Measurements from ENCODE around the gene NRG2. TPM values are rescaled to one million over a fixed set of nuclear protein-coding genes. Genes with fewer than 3 reads are reported as not detected.

The NRG2 gene
- total RNA-seq, 2 experiments from 2014 or later: 0.11 to 0.14 TPM

DNA sequence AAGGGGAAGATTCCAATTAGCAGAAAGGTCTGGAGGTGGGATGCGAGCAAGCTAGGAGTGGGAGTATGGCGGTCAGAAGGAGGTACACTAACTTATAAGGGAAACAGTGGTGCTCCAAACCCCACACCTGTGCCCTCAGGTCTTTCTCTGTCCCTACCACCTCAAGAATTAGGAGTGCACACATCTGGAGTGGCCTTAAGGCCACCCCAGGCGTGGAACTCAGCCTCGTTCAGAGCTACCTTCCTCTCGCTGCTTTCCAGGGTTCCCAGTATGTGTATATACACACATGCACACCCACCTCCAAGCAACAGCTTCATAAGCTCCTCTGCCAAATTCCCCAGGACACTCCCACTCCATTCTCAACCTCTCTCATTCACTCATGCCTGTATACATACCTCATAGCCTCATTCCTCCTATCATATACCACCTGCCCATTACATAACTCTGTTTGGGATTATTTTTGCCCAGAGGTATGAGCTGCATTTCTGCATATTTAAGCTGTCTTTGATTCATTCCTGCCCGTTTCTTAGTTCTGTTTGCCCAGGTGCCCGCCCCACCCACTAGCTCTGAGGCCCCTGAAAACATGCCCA, 128.8 kb downstream of the NRG2 start:
- DNase-seq (no peak), ATAC-seq (no peak)
- H3K27ac Mint-ChIP-seq: no peak overlapping the region
- no peak overlapping the region for H3K4me3 Mint-ChIP-seq
- ChIA-PET POLR2A (interaction anchor here (0.9 kb wide), 1 partner anchor 116 kb away, joined by 3 read pairs; no protein-coding TSS in a partner anchor), CTCF (interaction anchor here (1.1 to 3.1 kb wide), 2 partner anchors 50 to 55 kb away, joined by 3 to 17 read pairs; no protein-coding TSS in a partner anchor)
- H3K27me3 Mint-ChIP-seq: peaks cover 9% of the 10 kb centered on the region
- no peaks in the 10 kb centered on the region for H3K9me3 Mint-ChIP-seq (ENCODE audit: low read depth)
- intact Hi-C loops (cut with DNase I, micrococcal nuclease): no loop called here
- H3K36me3 Mint-ChIP-seq (ENCODE audit: low read depth): no peaks in the 10 kb centered on the region
- H3K4me1 Mint-ChIP-seq: no peaks in the 10 kb centered on the region

DNA sequence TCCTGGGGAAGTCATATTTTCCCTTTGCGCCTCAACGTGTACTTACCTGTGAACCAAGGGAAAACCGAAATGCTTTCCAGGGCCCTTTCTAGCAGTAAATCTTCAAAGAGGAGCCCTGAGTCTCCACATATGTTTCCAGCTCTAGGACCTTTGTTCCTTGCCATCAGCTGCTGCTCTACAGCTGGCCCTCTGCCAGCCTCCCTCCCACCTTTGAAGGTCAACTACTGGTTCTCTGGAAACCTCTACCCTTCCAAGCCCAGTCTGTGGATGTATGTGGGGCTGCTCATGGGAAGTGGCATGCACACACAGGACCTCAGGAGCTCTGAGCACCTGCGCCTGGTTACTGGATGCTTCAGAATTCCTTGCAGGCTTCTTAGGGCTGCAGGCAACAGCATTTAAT, 130.3 kb downstream of the NRG2 start:
- no peaks in the 10 kb centered on the region for H3K9me3 Mint-ChIP-seq (ENCODE audit: low read depth)
- CTCF ChIA-PET: interaction anchor here (0.8 to 3.1 kb wide), 3 partner anchors 56 to 243 kb away, joined by 3 to 17 read pairs (median 3); no protein-coding TSS in a partner anchor
- H3K27me3 Mint-ChIP-seq: peaks cover 9% of the 10 kb centered on the region
- H3K4me1 Mint-ChIP-seq: no peaks in the 10 kb centered on the region
- ATAC-seq (no peak), DNase-seq (no peak)
- no peak overlapping the region for H3K4me3 Mint-ChIP-seq
- intact Hi-C loops (cut with DNase I, micrococcal nuclease): no loop called here
- H3K27ac Mint-ChIP-seq: no peak overlapping the region
- POLR2A ChIA-PET: no interaction called here
- no peaks in the 10 kb centered on the region for H3K36me3 Mint-ChIP-seq (ENCODE audit: low read depth)

DNA sequence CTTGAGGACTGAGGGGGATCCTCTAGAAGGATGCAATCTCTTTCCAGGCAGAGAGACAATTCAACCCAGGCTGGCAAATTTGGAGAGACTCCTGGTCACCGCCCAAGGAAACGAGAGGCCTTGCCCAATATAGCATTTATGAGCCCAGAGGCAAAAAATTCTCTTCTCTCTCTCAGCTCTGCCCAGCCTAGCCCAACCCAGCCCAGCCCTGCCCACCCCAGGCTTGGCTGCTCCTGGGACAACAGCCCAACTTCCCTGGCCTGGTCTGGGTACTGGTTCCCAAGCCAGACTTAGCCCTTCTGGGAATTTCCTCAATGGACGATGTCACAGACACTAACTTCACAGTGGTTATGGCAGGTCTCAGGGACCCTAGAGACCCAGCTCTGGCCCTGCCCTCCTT, 130.9 kb downstream of the NRG2 start:
- no peaks in the 10 kb centered on the region for H3K36me3 Mint-ChIP-seq (ENCODE audit: low read depth)
- no peak for ATAC-seq
- no peak overlapping the region for H3K4me3 Mint-ChIP-seq
- H3K9me3 Mint-ChIP-seq (ENCODE audit: low read depth): no peaks in the 10 kb centered on the region
- CTCF ChIA-PET: interaction anchor here (0.8 to 3.1 kb wide), 3 partner anchors 57 to 242 kb away, joined by 3 to 17 read pairs (median 3); no protein-coding TSS in a partner anchor
- no peaks in the 10 kb centered on the region for H3K4me1 Mint-ChIP-seq
- H3K27me3 Mint-ChIP-seq: peaks cover 9% of the 10 kb centered on the region
- no peak overlapping the region for H3K27ac Mint-ChIP-seq
- intact Hi-C loops (cut with DNase I, micrococcal nuclease): no loop called here
- no peak for DNase-seq
- POLR2A ChIA-PET: no interaction called here

DNA sequence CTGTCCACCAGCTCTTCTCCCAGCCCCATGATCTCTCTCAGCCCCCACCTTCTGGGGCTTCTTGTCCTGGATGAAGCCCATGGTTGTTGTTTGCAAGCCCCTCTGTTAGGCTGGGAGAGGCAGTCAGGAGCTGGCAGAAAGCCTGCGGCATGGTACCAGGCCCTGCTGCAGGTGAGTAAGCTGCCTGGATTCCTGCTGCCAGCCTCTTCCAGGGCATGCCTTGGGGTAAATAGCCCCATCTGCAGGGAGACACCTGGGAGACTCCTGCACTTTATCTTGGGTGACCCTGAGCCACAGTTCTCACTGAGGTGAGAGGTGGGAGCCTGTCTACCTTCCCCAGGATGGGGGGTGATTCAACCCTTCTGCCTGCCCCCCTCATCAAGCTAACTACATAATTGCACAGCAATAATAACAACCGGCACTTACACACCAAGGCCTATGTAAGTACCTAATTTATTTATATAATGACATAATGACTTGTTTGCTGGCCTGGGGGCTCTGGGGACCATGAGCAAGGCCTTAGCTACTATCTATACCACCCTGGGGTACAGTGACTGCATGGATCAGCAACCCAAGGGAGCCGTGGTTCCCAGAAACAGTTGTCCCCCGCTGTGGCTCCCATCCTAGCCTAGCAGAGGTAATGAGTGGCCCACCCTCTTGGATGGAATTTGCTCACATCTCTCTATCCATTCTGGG, 131.5 kb downstream of the NRG2 start:
- Mint-ChIP-seq H3K27ac (no peak overlapping the region), H3K27me3 (peaks cover 9% of the 10 kb centered on the region), H3K36me3 (ENCODE audit: low read depth) (no peaks in the 10 kb centered on the region), H3K4me3 (no peak overlapping the region), H3K4me1 (no peaks in the 10 kb centered on the region), H3K9me3 (ENCODE audit: low read depth) (no peaks in the 10 kb centered on the region)
- no peak for ATAC-seq
- intact Hi-C loops (cut with DNase I, micrococcal nuclease): no loop called here
- DNase-seq: no peak
- ChIA-PET CTCF (interaction anchor here (0.7 to 0.8 kb wide), 3 partner anchors 57 to 241 kb away, joined by 3 read pairs; no protein-coding TSS in a partner anchor), POLR2A (no interaction called here)

DNA sequence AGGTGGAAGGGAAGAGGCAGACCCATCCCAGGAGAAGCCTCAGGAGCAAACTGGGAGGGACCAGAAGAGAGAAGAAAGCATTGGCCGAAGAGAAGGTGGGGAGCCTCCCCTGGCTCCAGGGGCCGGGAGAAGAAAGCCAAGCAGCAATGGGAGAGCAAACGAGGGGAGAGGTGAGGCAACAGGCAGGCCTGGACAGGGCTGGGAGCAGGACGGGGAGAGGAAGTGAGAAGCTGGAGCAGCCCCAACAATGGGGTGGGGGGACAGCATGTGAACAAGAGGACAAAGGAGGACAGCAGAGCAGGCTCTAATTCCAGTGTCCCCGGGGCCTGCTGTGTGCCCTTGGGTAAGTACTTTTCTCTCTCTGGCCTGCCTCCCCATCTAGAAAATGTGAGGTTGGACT, 132.2 kb downstream of the NRG2 start:
- intact Hi-C loops (cut with DNase I, micrococcal nuclease): no loop called here
- Mint-ChIP-seq H3K4me3 (no peak overlapping the region), H3K27ac (no peak overlapping the region), H3K4me1 (no peaks in the 10 kb centered on the region), H3K9me3 (ENCODE audit: low read depth) (no peaks in the 10 kb centered on the region), H3K36me3 (ENCODE audit: low read depth) (no peaks in the 10 kb centered on the region), H3K27me3 (peaks cover 9% of the 10 kb centered on the region)
- ChIA-PET CTCF (interaction anchor here (1.2 kb wide), 1 partner anchor 15 kb away, joined by 3 read pairs; no protein-coding TSS in a partner anchor), POLR2A (no interaction called here)
- no peak for ATAC-seq
- no peak for DNase-seq

DNA sequence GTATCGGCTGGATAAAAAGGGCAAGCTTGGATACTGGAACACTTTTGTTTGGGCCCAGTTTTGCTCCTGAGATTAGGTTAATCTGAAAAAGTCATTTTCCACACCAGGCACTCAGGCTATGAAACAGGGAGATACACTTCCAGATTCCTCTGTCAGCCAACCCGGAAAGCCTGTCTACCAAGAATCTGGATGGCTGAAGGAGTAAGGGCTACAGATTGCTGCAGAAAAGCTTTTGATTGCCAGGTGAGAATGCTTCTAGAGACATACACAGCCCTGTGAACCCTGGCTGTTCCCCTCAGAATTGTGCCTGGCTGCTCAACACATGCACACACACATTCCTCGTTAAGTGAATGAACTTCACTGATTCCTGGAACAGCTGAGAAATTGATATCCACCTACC, 133.1 kb downstream of the NRG2 start:
- intact Hi-C loops (cut with DNase I, micrococcal nuclease): no loop called here
- H3K27me3 Mint-ChIP-seq: peaks cover 4% of the 10 kb centered on the region
- DNase-seq: no peak
- H3K9me3 Mint-ChIP-seq (ENCODE audit: low read depth): no peaks in the 10 kb centered on the region
- CTCF ChIA-PET: interaction anchor here (0.6 to 1.2 kb wide), 4 partner anchors 8 to 66 kb away, joined by 3 to 4 read pairs (median 3); no protein-coding TSS in a partner anchor
- H3K4me3 Mint-ChIP-seq: no peak overlapping the region
- ATAC-seq: no peak
- no peak overlapping the region for H3K27ac Mint-ChIP-seq
- no peaks in the 10 kb centered on the region for H3K36me3 Mint-ChIP-seq (ENCODE audit: low read depth)
- no peaks in the 10 kb centered on the region for H3K4me1 Mint-ChIP-seq
- POLR2A ChIA-PET: no interaction called here

DNA sequence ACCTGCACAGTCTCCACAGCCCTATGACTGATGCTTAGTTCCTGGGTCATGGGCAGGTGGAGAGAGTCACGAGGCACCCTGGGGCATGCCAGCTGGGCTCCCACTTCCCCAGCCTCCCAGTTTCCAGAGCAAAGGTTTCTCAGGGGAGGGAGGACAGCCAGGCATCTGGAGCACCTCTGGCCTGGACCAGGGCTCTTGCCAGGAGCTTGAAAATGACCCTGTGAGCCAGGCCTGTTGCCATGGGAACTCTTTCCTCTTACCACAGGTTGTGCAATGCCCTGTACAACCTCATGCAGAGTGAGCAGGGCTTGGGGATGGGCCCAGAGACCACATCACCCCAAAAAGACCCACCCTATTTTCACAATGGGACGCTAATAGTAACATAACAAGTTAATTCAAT, 134.3 kb downstream of the NRG2 start:
- ChIA-PET CTCF (interaction anchor here (0.9 to 1.9 kb wide), 2 partner anchors 29 to 61 kb away, joined by 3 to 5 read pairs; no protein-coding TSS in a partner anchor), POLR2A (no interaction called here)
- Mint-ChIP-seq H3K4me3 (no peak overlapping the region), H3K36me3 (ENCODE audit: low read depth) (no peaks in the 10 kb centered on the region), H3K27me3 (peaks cover 4% of the 10 kb centered on the region), H3K4me1 (no peaks in the 10 kb centered on the region), H3K9me3 (ENCODE audit: low read depth) (no peaks in the 10 kb centered on the region), H3K27ac (no peak overlapping the region)
- ATAC-seq: no peak
- DNase-seq: no peak
- intact Hi-C loops (cut with DNase I, micrococcal nuclease): no loop called here

DNA sequence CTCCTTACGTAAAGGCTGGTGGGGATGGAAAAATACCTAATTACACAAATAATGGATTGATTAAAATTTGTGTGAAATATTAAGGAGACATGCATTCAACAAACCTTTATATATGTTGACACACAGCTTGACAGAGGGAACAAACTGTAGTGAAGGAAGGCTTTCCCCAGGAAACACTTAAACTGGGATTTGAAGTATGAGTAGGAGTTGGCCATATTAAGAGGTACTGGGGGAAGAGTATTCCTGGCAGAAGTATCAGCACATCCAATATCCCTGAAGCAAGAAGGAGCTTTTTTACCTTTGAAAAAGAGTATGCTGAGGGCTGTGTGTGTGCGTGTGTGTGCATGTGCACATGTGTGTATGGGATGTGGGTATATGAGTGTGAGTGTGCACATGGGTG, 136.4 kb downstream of the NRG2 start:
- Mint-ChIP-seq H3K4me3 (no peak overlapping the region), H3K27ac (no peak overlapping the region), H3K27me3 (peaks cover 20% of the 10 kb centered on the region), H3K4me1 (no peaks in the 10 kb centered on the region), H3K36me3 (ENCODE audit: low read depth) (no peaks in the 10 kb centered on the region), H3K9me3 (ENCODE audit: low read depth) (no peaks in the 10 kb centered on the region)
- intact Hi-C loops (cut with DNase I, micrococcal nuclease): no loop called here
- ChIA-PET POLR2A (interaction anchor here (0.6 kb wide), 1 partner anchor 100 kb away, joined by 3 read pairs; no protein-coding TSS in a partner anchor), CTCF (interaction anchor here (0.7 kb wide), 1 partner anchor 140 kb away, joined by 3 read pairs; no protein-coding TSS in a partner anchor)
- no peak for ATAC-seq
- no peak for DNase-seq

DNA sequence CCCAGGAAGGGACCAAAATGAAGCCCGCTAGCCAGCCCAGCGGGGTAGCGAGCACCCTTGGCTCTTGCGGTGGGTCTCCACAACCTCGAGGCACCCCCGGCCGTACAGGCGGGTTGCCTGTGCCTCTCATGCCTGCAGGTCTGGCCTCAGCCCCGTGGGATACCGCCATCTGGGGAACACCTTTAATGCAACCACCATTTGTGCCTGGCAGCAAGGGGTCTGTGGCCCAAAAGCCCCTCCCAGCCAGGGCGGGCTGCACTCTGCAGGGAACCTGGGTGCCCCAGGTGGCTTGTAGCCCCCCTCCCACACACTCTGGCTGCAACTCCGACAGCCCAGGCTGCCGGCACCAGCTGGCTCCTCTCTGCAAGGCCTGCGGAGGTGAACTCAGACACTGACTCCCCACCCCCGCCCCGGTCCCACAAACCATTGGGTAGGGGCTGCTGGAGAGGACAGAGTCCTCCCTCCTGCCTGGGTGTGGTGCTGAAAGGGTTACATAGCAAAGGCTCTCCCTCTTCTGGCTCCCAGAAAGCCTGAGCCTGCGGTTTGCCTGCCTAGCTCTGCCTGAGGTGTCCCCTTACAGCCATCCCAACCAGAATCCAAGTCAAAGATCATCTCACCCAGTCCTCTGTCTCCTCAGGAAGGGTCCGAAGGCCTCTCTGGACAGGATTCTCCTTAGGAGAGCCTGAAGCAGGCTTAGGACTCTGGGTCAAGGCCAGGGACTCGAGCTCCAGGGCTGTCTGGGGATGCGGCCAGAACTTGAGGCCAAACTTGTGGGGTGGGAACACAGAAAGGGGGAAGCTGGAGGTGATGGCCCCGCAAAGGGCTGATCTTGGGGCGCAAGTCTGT, 138.1 kb downstream of the NRG2 start:
- intact Hi-C loops (cut with DNase I, micrococcal nuclease): no loop called here
- Mint-ChIP-seq H3K27me3 (peaks cover 21% of the 10 kb centered on the region), H3K27ac (no peak overlapping the region), H3K36me3 (ENCODE audit: low read depth) (no peaks in the 10 kb centered on the region), H3K9me3 (ENCODE audit: low read depth) (no peaks in the 10 kb centered on the region), H3K4me1 (no peaks in the 10 kb centered on the region), H3K4me3 (no peak overlapping the region)
- CTCF ChIA-PET: no interaction called here
- DNase-seq: no peak
- ATAC-seq: no peak
- POLR2A ChIA-PET: no interaction called here

DNA sequence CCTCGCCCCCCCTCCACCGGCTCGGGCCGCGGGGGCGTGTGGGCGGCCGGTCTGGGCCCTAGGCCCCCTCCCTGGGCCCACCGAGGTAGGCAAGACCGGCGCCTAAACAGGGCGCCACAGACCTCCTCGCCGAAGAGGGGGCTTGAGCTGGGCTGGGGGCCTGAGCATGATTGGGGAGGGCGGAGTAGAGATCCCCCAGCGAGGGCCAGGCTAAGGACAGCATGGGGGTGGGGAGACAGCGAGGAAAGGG, 138.6 kb downstream of the NRG2 start:
- ATAC-seq: no peak
- Mint-ChIP-seq H3K36me3 (ENCODE audit: low read depth) (no peaks in the 10 kb centered on the region), H3K27ac (no peak overlapping the region), H3K4me1 (no peaks in the 10 kb centered on the region), H3K27me3 (peaks cover 23% of the 10 kb centered on the region), H3K9me3 (ENCODE audit: low read depth) (no peaks in the 10 kb centered on the region), H3K4me3 (no peak overlapping the region)
- intact Hi-C loops (cut with DNase I, micrococcal nuclease): no loop called here
- DNase-seq: no peak
- ChIA-PET POLR2A (no interaction called here), CTCF (no interaction called here)

DNA sequence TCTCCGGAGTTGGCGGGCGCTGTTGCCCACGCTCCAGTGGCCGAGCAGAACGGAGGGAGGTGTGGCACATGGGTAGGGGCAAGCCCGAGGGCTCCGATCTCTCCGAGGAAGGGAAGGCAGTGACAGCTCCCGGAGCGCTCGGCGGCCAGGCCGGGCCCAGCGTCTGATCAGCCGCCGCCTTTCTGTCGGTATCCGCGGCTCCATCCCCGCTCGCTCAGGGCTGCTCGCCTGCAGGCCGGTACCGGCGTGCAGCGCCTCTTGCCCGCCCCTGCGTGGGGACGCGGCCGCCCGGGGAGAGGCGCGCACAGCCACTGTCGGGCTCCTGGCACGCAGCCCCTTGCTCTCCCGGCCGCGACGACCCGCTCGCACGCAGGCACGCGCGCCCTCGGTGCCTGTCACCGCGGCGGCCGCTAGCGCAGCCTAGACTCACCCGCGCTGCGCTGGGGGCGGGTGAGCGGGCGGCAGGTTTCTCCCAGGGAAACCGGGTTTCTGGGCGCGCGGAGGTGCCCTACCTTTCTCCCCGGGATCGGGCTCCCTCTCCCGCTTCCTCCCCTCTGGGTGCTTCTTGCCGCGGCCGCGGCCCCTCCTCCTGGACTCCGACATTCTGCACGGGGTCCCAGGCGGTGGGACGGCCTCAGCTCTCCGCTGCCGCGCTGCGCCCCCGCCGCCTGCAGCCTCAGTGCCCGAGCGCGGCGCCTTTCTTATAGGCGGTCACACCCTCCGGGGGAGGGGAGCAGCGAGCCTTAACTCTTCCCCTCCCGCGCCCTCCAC, 139.1 kb downstream of the NRG2 start:
- no peaks in the 10 kb centered on the region for H3K9me3 Mint-ChIP-seq (ENCODE audit: low read depth)
- ChIA-PET POLR2A (no interaction called here), CTCF (interaction anchor here (0.7 kb wide), 1 partner anchor 117 kb away, joined by 3 read pairs; no protein-coding TSS in a partner anchor)
- H3K27me3 Mint-ChIP-seq: peaks cover 23% of the 10 kb centered on the region
- no peak overlapping the region for H3K4me3 Mint-ChIP-seq
- ATAC-seq: peak; percentile 71
- H3K4me1 Mint-ChIP-seq: no peaks in the 10 kb centered on the region
- peak; percentile 37 for DNase-seq
- H3K36me3 Mint-ChIP-seq (ENCODE audit: low read depth): no peaks in the 10 kb centered on the region
- no peak overlapping the region for H3K27ac Mint-ChIP-seq
- intact Hi-C loops (cut with DNase I, micrococcal nuclease): no loop called here
